ENCODE data around the gene WBP1.

WBP1 gene

GRCh38 chr2:74486141-74486540 lies 27.9 kb downstream of the WBP1 start:
- DNase-seq, result no peak

GRCh38 chr2:74488643-74489481 lies 30.6 kb downstream of the WBP1 start:
- no peak for DNase-seq

- DNase-seq, result no peak
Measured at GRCh38 chr2:74489906-74490305, 31.7 kb downstream of the WBP1 start.

GRCh38 chr2:74491648-74492544 lies 33.7 kb downstream of the WBP1 start:
- no peak for DNase-seq

GRCh38 chr2:74493546-74493945 lies 35.3 kb downstream of the WBP1 start:
- DNase-seq, result no peak

GRCh38 chr2:74495440-74495839 lies 37.2 kb downstream of the WBP1 start:
- DNase-seq, result no peak

- no peak for DNase-seq
Measured at GRCh38 chr2:74496997-74497776, 38.9 kb downstream of the WBP1 start.

GRCh38 chr2:74497777-74498499 lies 39.7 kb downstream of the WBP1 start:
- no peak for DNase-seq

- DNase-seq, result no peak
Measured at GRCh38 chr2:74498500-74499266, 40.4 kb downstream of the WBP1 start.

GRCh38 chr2:74499267-74499939 lies 41.2 kb downstream of the WBP1 start, which contains the start of gene LBX2:
Gene LBX2, minus strand, starts transcription at chr2:74499603. Its CDS starts 66 bp downstream, at chr2:74499537.
- no peak for DNase-seq

- no peak for DNase-seq
Measured at GRCh38 chr2:74499940-74500577, 41.8 kb downstream of the WBP1 start.

- DNase-seq, result no peak
Measured at GRCh38 chr2:74500578-74500946, 42.3 kb downstream of the WBP1 start.

GRCh38 chr2:74501335-74502071 lies 43.3 kb downstream of the WBP1 start:
- no peak for DNase-seq

- DNase-seq, result no peak
Measured at GRCh38 chr2:74502147-74502719, 44.0 kb downstream of the WBP1 start.

- peak; percentile 96 for DNase-seq
Measured at GRCh38 chr2:74502720-74503505, 44.7 kb downstream of the WBP1 start.

- DNase-seq, result no peak
Measured at GRCh38 chr2:74503506-74504475, 45.6 kb downstream of the WBP1 start.

- DNase-seq, result no peak
Measured at GRCh38 chr2:74504591-74504990, 46.4 kb downstream of the WBP1 start.

Data from 8988T (cell line).